PC-9 (cell line): ENCODE data around the gene RFT1.

Experiments
- CTCF ChIP-seq: fragments of 200-600 bp; sonication (generic); conservative IDR thresholded peaks from 2 replicates; pipeline ENCODE4 v1.6.1; 2017; ENCODE audit warnings: mixed run types, antibody characterized with exemption, mild to moderate bottlenecking, moderate library complexity
- EZH2 ChIP-seq: fragments of 200-600 bp; sonication (generic); IDR thresholded peaks from 2 replicates; pipeline ENCODE4 v1.8.0; 2017; ENCODE audit warnings: antibody characterized with exemption, low read depth

- no peak for TF ChIP-seq CTCF
- no peak for TF ChIP-seq EZH2
Measured at GRCh38 chr3:53085476-53085875, 44.8 kb downstream of the RFT1 start.
